ENCODE measurements around the gene DOCK6.

Gene DOCK6

DNA sequence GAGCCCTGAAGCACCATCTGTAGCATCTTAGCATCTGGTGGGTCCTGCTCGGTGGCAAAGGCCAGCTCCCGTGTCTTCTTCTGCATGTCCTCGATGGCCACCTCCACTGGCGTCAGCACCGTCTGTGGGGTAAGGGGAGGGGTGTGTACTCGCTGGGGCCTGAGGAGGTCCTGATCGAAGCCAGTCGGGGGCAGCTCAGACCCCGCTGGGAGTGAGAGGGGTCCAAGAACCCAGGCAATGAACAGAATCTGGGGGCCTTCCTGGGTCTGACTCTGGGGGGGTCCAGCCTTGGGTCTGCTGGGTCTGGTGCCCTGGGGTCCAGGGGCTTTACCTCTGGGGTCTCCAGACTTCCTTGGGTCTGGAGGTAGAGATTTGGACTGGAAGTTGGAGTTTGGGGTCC is 61.4 kb downstream of the DOCK6 start:
- Histone ChIP-seq H3K4me3 (ENCODE audit: severe bottlenecking) (no peak overlapping the region), H3K27me3 (ENCODE audit: insufficient read depth, poor library complexity, severe bottlenecking) (no peaks in the 10 kb centered on the region), H3K4me1 (ENCODE audit: insufficient read depth, poor library complexity, severe bottlenecking) (peaks cover 5% of the 10 kb centered on the region), H3K9me3 (ENCODE audit: severe bottlenecking) (no peaks in the 10 kb centered on the region), H3K36me3 (ENCODE audit: low read depth) (no peaks in the 10 kb centered on the region; the same call in 1 of the 2 replicates), H3K27ac (ENCODE audit: poor library complexity, severe bottlenecking) (no peak overlapping the region)
- DNase-seq (ENCODE audit: low spot score) = no peak
- TF ChIP-seq, protein P1, sequence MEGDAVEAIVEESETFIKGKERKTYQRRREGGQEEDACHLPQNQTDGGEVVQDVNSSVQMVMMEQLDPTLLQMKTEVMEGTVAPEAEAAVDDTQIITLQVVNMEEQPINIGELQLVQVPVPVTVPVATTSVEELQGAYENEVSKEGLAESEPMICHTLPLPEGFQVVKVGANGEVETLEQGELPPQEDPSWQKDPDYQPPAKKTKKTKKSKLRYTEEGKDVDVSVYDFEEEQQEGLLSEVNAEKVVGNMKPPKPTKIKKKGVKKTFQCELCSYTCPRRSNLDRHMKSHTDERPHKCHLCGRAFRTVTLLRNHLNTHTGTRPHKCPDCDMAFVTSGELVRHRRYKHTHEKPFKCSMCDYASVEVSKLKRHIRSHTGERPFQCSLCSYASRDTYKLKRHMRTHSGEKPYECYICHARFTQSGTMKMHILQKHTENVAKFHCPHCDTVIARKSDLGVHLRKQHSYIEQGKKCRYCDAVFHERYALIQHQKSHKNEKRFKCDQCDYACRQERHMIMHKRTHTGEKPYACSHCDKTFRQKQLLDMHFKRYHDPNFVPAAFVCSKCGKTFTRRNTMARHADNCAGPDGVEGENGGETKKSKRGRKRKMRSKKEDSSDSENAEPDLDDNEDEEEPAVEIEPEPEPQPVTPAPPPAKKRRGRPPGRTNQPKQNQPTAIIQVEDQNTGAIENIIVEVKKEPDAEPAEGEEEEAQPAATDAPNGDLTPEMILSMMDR (IDR thresholded peaks at IDR 0.05; ENCODE audit: poor library complexity, severe bottlenecking) = no peak
- ATAC-seq (ENCODE audit: low read depth) = no peak

DNA sequence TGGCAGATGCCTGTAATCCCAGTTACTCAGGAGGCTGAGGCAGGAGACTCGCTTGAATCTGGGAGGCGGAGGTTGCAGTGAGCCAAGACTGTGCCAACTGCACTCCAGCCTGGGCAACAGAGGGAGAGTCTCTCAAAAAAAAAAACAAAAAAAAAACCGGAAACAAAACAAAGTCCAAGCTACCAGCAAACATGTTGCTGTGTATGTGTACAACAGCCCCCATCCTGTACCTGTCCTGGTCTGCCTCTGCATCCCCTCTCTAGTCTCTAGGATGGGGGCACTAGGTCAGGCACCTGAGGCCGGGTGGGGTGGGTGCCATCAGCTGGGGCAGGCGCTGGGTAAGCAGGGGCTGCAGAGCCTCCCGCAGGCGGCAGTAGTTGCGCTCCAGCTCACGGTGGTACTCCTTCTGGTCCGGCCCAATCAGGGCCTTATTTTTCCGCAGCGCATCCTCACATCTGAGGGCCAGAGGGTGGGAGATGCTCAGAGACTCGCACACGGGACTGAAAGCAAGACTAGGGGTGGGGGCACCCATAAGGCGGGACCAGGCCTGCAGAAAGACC is 62.2 kb downstream of the DOCK6 start:
- TF ChIP-seq, protein P1 (IDR thresholded peaks at IDR 0.05; ENCODE audit: poor library complexity, severe bottlenecking) = no peak
- Histone ChIP-seq H3K27me3 (ENCODE audit: insufficient read depth, poor library complexity, severe bottlenecking) (no peaks in the 10 kb centered on the region), H3K9me3 (ENCODE audit: severe bottlenecking) (no peaks in the 10 kb centered on the region), H3K4me1 (ENCODE audit: insufficient read depth, poor library complexity, severe bottlenecking) (peaks cover 5% of the 10 kb centered on the region), H3K4me3 (ENCODE audit: severe bottlenecking) (no peak overlapping the region), H3K27ac (ENCODE audit: poor library complexity, severe bottlenecking) (no peak overlapping the region), H3K36me3 (ENCODE audit: low read depth) (peaks cover 5% of the 10 kb centered on the region)
- ATAC-seq (ENCODE audit: low read depth) = no peak
- no peak for DNase-seq (ENCODE audit: low spot score)

DNA sequence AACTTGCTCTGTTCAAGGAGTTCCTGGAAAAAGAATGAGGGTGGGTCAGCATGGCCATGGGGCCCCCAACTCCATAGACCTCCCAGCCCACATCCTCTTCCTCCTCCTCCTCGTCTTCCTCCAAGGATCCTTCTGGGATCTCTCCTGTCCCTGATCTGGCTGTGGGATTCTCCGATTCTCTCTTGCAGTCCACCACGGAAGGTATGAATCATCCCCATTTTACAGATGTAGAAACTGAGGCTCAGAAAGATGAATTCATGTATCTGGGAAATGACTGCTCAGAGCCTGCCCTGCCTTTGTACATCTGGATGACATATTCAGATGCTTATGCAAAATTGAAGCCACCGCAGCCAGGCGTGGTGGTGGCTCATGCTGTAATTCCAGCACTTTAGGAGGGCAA is 62.8 kb downstream of the DOCK6 start:
- H3K27me3 ChIP-seq (ENCODE audit: insufficient read depth, poor library complexity, severe bottlenecking) = no peaks in the 10 kb centered on the region
- no peak overlapping the region for H3K27ac ChIP-seq (ENCODE audit: poor library complexity, severe bottlenecking)
- no peak for DNase-seq (ENCODE audit: low spot score)
- TF ChIP-seq, protein P1 (IDR thresholded peaks at IDR 0.05; ENCODE audit: poor library complexity, severe bottlenecking) = no peak
- H3K4me3 ChIP-seq (ENCODE audit: severe bottlenecking) = no peak overlapping the region
- peaks cover 5% of the 10 kb centered on the region for H3K36me3 ChIP-seq (ENCODE audit: low read depth)
- no peaks in the 10 kb centered on the region for H3K9me3 ChIP-seq (ENCODE audit: severe bottlenecking)
- ATAC-seq (ENCODE audit: low read depth) = no peak
- H3K4me1 ChIP-seq (ENCODE audit: insufficient read depth, poor library complexity, severe bottlenecking) = peaks cover 5% of the 10 kb centered on the region

DNA sequence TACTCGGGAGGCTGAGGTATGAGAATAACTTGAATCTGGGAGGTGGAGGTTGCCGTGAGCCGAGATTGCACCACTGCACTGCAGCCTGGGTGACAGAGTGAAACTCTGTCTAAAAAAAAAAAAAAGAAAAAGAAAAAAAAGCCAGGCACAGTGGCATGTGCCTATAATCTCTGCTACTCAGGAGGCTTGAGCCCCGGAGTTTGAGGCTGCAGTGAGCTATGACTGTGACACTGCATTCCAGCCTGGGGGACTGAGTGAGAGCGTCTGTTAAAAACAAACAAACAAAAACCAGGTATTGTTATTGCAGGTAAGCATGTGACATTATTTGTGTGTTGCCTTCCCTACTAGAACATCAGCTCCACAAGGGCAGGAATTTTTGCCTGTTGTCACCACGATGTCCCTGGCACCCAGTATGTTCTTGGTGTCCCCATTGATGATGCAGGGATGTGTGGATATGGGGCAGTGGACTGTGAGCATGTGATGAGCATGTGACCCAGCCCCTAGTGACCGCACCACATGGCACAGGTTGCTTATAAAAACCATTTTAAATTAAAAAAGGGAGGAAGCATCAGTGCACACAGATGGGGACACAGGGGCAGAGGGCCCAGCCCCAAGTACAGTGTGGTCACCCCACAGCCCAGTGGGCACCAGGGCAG is 63.4 kb downstream of the DOCK6 start:
- H3K27me3 ChIP-seq (ENCODE audit: insufficient read depth, poor library complexity, severe bottlenecking) = no peaks in the 10 kb centered on the region
- ATAC-seq (ENCODE audit: low read depth) = no peak
- TF ChIP-seq, protein P1 (IDR thresholded peaks at IDR 0.05; ENCODE audit: poor library complexity, severe bottlenecking) = no peak
- H3K9me3 ChIP-seq (ENCODE audit: severe bottlenecking) = no peaks in the 10 kb centered on the region
- no peak overlapping the region for H3K4me3 ChIP-seq (ENCODE audit: severe bottlenecking)
- H3K36me3 ChIP-seq (ENCODE audit: low read depth) = peaks cover 5% of the 10 kb centered on the region
- H3K27ac ChIP-seq (ENCODE audit: poor library complexity, severe bottlenecking) = no peak overlapping the region
- no peak for DNase-seq (ENCODE audit: low spot score)
- H3K4me1 ChIP-seq (ENCODE audit: insufficient read depth, poor library complexity, severe bottlenecking) = peaks cover 5% of the 10 kb centered on the region

DNA sequence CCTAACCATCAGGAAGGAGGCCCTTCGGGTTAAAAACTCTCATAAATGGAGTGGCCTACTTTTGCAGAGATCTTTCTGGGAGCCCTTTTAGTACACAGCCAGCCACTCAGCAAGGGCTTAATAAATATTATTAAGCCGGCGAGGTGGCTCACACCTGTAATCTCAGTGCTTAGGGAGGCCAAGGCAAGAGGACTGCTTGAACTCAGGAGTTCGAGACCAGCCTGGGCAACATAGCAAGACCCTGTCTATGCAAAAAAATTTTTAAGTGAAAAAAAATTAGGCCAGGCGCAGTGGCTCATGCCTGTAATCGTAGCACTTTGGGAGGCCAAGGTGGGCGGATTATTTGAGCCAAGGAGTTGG is 64.2 kb downstream of the DOCK6 start:
- DNase-seq (ENCODE audit: low spot score) (no peak), ATAC-seq (ENCODE audit: low read depth) (no peak)
- Histone ChIP-seq H3K9me3 (ENCODE audit: severe bottlenecking) (no peaks in the 10 kb centered on the region), H3K4me3 (ENCODE audit: severe bottlenecking) (peak overlapping the region; percentile 67), H3K36me3 (ENCODE audit: low read depth) (peaks cover 5% of the 10 kb centered on the region), H3K4me1 (ENCODE audit: insufficient read depth, poor library complexity, severe bottlenecking) (no peaks in the 10 kb centered on the region), H3K27me3 (ENCODE audit: insufficient read depth, poor library complexity, severe bottlenecking) (no peaks in the 10 kb centered on the region), H3K27ac (ENCODE audit: poor library complexity, severe bottlenecking) (peak overlapping the region; percentile 54)
- TF ChIP-seq, protein P1 (IDR thresholded peaks at IDR 0.05; ENCODE audit: poor library complexity, severe bottlenecking) = peak; percentile 2

All from RWPE2 (cell line).